A549 (cell line): ENCODE results near the gene PARP11.

ENCODE experiments used
- BHLHE40 ChIP-seq: IDR thresholded peaks from 2 replicates; pipeline ENCODE4 v1.6.1; 2012; ENCODE audit warnings: low read depth, low read length, inconsistent platforms
- CEBPB ChIP-seq, 2 experiments: fragments of >200 bp in 1 of 2; sonication (Bioruptor Twin) in 1 of 2; formaldehyde crosslinking in 1 of 2; IDR thresholded peaks; 2 replicates each; pipeline ENCODE4 v1.6.1; 2012 to 2016
- EP300 ChIP-seq, 2 experiments: fragments of >200 bp; sonication (Bioruptor Twin); formaldehyde crosslinking; IDR thresholded peaks; 2 replicates in 1 of 2; 3 replicates in 1 of 2; pipeline ENCODE4 v1.6.1; 2016 to 2017
- ESRRA ChIP-seq: fragments of 150-350 bp; IDR thresholded peaks from 2 replicates; pipeline ENCODE4 v1.6.1; 2014; ENCODE audit warnings: mild to moderate bottlenecking, low read length, borderline replicate concordance
- HOXA7 ChIP-seq: fragments of 250-450 bp; sonication (Bioruptor Pico); IDR thresholded peaks from 2 replicates; pipeline ENCODE4 v1.5.0; 2020; ENCODE audit warnings: mild to moderate bottlenecking, moderate library complexity
- JUN ChIP-seq, 2 experiments: fragments of >200 bp; sonication (Bioruptor Twin); formaldehyde crosslinking; IDR thresholded peaks; 2 replicates in 1 of 2; 3 replicates in 1 of 2; pipeline ENCODE4 v1.6.1; 2016 to 2017
- MYC ChIP-seq: IDR thresholded peaks from 2 replicates; pipeline ENCODE4 v1.6.1; 2012; ENCODE audit warnings: mild to moderate bottlenecking, inconsistent platforms, low read length, improper control_type of control experiment, borderline replicate concordance
- POLR2A ChIP-seq: IDR thresholded peaks from 2 replicates; pipeline ENCODE4 v1.6.1; 2012; ENCODE audit warnings: mild to moderate bottlenecking, low read length
- RAD21 ChIP-seq, 2 experiments: fragments of >200 bp in 1 of 2; sonication (Bioruptor Twin) in 1 of 2; formaldehyde crosslinking in 1 of 2; IDR thresholded peaks in 1 of 2; conservative IDR thresholded peaks in 1 of 2; 2 replicates in 1 of 2; 3 replicates in 1 of 2; pipeline ENCODE4 v1.6.1; 2012 to 2018; ENCODE audit warnings: inconsistent platforms in 1 of 2
- RFX5 ChIP-seq: fragments of 450-650 bp; IDR thresholded peaks from 2 replicates; pipeline ENCODE4 v1.7.1; 2014; ENCODE audit warnings: antibody characterized with exemption, mild to moderate bottlenecking, moderate library complexity
- SMC3 ChIP-seq: fragments of >200 bp; sonication (Bioruptor Twin); formaldehyde crosslinking; IDR thresholded peaks from 3 replicates; pipeline ENCODE4 v1.6.1; 2018; ENCODE audit warnings: inconsistent platforms
- TF ChIP-seq, protein P1 (sequence below): fragments of >200 bp; sonication (Bioruptor Twin); formaldehyde crosslinking; IDR thresholded peaks from 3 replicates; pipeline ENCODE4 v1.5.1; 2016
- TF ChIP-seq, protein P2 (sequence below): fragments of 200-600 bp; sonication (generic); IDR thresholded peaks from 2 replicates; pipeline ENCODE4 v1.6.1; 2016; ENCODE audit warnings: antibody characterized with exemption, mild to moderate bottlenecking, moderate library complexity
- TF ChIP-seq, protein P3 (sequence below): fragments of 150-350 bp; IDR thresholded peaks from 2 replicates; pipeline ENCODE4 v1.6.1; 2014; ENCODE audit warnings: low read depth, mild to moderate bottlenecking, low read length

DNA sequence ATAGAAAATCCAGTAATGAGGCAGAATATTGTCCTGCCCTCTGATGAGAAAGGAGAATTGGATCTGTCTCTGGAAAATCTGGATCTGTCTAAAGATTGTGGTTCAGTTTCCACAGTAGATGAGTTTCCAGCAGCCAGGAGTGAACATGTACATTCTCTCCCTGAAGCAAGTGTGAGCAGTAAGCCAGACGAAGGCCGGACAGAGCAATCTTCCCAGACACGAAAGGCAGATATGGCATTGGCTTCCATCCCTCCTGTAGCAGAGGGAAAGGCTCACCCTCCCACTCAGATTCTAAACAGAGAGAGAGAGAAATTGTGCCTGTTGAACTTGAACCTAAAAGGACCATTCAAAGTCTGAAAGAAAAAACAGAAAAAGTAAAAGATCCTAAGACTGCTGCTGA is 31.4 kb downstream of the PARP11 start:
- TF ChIP-seq EP300 (IDR thresholded peaks at IDR 0.05), result no peak
- TF ChIP-seq, protein P1, sequence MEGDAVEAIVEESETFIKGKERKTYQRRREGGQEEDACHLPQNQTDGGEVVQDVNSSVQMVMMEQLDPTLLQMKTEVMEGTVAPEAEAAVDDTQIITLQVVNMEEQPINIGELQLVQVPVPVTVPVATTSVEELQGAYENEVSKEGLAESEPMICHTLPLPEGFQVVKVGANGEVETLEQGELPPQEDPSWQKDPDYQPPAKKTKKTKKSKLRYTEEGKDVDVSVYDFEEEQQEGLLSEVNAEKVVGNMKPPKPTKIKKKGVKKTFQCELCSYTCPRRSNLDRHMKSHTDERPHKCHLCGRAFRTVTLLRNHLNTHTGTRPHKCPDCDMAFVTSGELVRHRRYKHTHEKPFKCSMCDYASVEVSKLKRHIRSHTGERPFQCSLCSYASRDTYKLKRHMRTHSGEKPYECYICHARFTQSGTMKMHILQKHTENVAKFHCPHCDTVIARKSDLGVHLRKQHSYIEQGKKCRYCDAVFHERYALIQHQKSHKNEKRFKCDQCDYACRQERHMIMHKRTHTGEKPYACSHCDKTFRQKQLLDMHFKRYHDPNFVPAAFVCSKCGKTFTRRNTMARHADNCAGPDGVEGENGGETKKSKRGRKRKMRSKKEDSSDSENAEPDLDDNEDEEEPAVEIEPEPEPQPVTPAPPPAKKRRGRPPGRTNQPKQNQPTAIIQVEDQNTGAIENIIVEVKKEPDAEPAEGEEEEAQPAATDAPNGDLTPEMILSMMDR, result no peak
- TF ChIP-seq HOXA7 (CRISPR knock-in tag), result no peak
- TF ChIP-seq BHLHE40, result no peak
- TF ChIP-seq, protein P2, sequence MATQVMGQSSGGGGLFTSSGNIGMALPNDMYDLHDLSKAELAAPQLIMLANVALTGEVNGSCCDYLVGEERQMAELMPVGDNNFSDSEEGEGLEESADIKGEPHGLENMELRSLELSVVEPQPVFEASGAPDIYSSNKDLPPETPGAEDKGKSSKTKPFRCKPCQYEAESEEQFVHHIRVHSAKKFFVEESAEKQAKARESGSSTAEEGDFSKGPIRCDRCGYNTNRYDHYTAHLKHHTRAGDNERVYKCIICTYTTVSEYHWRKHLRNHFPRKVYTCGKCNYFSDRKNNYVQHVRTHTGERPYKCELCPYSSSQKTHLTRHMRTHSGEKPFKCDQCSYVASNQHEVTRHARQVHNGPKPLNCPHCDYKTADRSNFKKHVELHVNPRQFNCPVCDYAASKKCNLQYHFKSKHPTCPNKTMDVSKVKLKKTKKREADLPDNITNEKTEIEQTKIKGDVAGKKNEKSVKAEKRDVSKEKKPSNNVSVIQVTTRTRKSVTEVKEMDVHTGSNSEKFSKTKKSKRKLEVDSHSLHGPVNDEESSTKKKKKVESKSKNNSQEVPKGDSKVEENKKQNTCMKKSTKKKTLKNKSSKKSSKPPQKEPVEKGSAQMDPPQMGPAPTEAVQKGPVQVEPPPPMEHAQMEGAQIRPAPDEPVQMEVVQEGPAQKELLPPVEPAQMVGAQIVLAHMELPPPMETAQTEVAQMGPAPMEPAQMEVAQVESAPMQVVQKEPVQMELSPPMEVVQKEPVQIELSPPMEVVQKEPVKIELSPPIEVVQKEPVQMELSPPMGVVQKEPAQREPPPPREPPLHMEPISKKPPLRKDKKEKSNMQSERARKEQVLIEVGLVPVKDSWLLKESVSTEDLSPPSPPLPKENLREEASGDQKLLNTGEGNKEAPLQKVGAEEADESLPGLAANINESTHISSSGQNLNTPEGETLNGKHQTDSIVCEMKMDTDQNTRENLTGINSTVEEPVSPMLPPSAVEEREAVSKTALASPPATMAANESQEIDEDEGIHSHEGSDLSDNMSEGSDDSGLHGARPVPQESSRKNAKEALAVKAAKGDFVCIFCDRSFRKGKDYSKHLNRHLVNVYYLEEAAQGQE, result no peak
- no peak for TF ChIP-seq POLR2A
- no peak for TF ChIP-seq SMC3
- no peak for TF ChIP-seq JUN (IDR thresholded peaks at IDR 0.05)
- no peak for TF ChIP-seq ESRRA
- TF ChIP-seq RAD21 (conservative IDR thresholded peaks at IDR 0.05 in 1 of 2, IDR thresholded peaks at IDR 0.05 in 1 of 2), result no peak
- TF ChIP-seq MYC, result no peak
- TF ChIP-seq RFX5, result no peak
- TF ChIP-seq, protein P3, sequence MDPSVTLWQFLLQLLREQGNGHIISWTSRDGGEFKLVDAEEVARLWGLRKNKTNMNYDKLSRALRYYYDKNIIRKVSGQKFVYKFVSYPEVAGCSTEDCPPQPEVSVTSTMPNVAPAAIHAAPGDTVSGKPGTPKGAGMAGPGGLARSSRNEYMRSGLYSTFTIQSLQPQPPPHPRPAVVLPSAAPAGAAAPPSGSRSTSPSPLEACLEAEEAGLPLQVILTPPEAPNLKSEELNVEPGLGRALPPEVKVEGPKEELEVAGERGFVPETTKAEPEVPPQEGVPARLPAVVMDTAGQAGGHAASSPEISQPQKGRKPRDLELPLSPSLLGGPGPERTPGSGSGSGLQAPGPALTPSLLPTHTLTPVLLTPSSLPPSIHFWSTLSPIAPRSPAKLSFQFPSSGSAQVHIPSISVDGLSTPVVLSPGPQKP, result no peak
- no peak for TF ChIP-seq CEBPB (IDR thresholded peaks at IDR 0.05)
